HepG2 (cell line): ENCODE measurements around the gene SLC35B2. TPM values are rescaled to one million over a fixed set of nuclear protein-coding genes. Genes with fewer than 3 reads are reported as not detected.

ENCODE experiments used
- NCOA1 ChIP-seq: sonication (generic); formaldehyde crosslinking; IDR thresholded peaks from 2 replicates; pipeline ENCODE4 v1.9.0; 2021; ENCODE audit warnings: missing genetic modification reagents
- NFKBIZ ChIP-seq: IDR thresholded peaks from 2 replicates; pipeline ENCODE4 v1.6.1; 2018; ENCODE audit warnings: missing genetic modification reagents, missing compliant biosample characterization
- PAX8 ChIP-seq: sonication (generic); formaldehyde crosslinking; IDR thresholded peaks from 2 replicates; pipeline ENCODE4 v1.8.0; 2022; ENCODE audit warnings: mild to moderate bottlenecking, missing genetic modification reagents, borderline replicate concordance
- SATB2 ChIP-seq: sonication (generic); formaldehyde crosslinking; IDR thresholded peaks from 2 replicates; pipeline ENCODE4 v1.5.0; 2020; ENCODE audit warnings: missing genetic modification reagents
- SP1 ChIP-seq, 2 experiments: fragments of 450-650 bp in 1 of 2; sonication (generic) in 1 of 2; formaldehyde crosslinking in 1 of 2; IDR thresholded peaks; 2 replicates each; pipeline versions ENCODE4 v1.4.0 to v1.6.1; 2016 to 2020; ENCODE audit warnings: missing genetic modification reagents in 1 of 2
- SYNCRIP ChIP-seq: fragments of 200-400 bp; formaldehyde crosslinking; IDR thresholded peaks from 2 replicates; pipeline ENCODE4 v1.6.1; 2018; ENCODE audit warnings: mild to moderate bottlenecking, low read depth, low read length; ENCODE audit not compliant: insufficient read depth
- TBL1XR1 ChIP-seq: fragments of 150-350 bp; IDR thresholded peaks from 2 replicates; pipeline ENCODE4 v1.6.1; 2014; ENCODE audit warnings: borderline replicate concordance, low read length; ENCODE audit not compliant: partially characterized antibody
- ZC3H4 ChIP-seq: sonication (generic); formaldehyde crosslinking; IDR thresholded peaks from 2 replicates; pipeline ENCODE4 v1.4.0; 2020; ENCODE audit warnings: missing genetic modification reagents, borderline replicate concordance
- ZNF205 ChIP-seq: IDR thresholded peaks from 2 replicates; pipeline ENCODE4 v1.6.1; 2018; ENCODE audit warnings: missing biosample characterization, missing genetic modification reagents
- ZNF230 ChIP-seq: sonication (generic); formaldehyde crosslinking; IDR thresholded peaks from 2 replicates; pipeline ENCODE4 v1.4.0; 2020; ENCODE audit warnings: mild to moderate bottlenecking, missing genetic modification reagents
- ZNF337 ChIP-seq: sonication (generic); formaldehyde crosslinking; IDR thresholded peaks from 2 replicates; pipeline ENCODE4 v1.5.1; 2020; ENCODE audit warnings: missing genetic modification reagents, low read depth, mild to moderate bottlenecking, borderline replicate concordance
- ZNF44 ChIP-seq: sonication (generic); formaldehyde crosslinking; IDR thresholded peaks from 2 replicates; pipeline ENCODE4 v1.5.1; 2020; ENCODE audit warnings: mild to moderate bottlenecking, missing genetic modification reagents
- ZNF816 ChIP-seq: sonication (generic); formaldehyde crosslinking; IDR thresholded peaks from 2 replicates; pipeline ENCODE4 v1.8.0; 2022; ENCODE audit warnings: missing genetic modification reagents, mild to moderate bottlenecking, borderline replicate concordance
- ZNF850 ChIP-seq: sonication (generic); formaldehyde crosslinking; conservative IDR thresholded peaks from 2 replicates; pipeline ENCODE4 v1.9.0; 2021; ENCODE audit warnings: mild to moderate bottlenecking, missing genetic modification reagents
- ZSCAN30 ChIP-seq: sonication (generic); formaldehyde crosslinking; IDR thresholded peaks from 2 replicates; pipeline ENCODE4 v1.5.0; 2020; ENCODE audit warnings: mild to moderate bottlenecking, missing genetic modification reagents
- polyA plus RNA-seq, 8 experiments: library from polyadenylated mRNA; depleted of rRNA in 3 of 8; stranded (reverse) in 7 of 8; unstranded in 1 of 8; fragments of >200 nt; fragmentation: Illumina TruSeq in 4 of 8; extraction: Trizol in 4 of 8; gene quantifications; 2 replicates each; pipeline versions ENCODE4 v1.2.1 to v1.2.3, GENCODE V29; 2011 to 2016; ENCODE audit warnings: low read depth in 4 of 8, missing spikeins in 1 of 8, mixed read lengths in 1 of 8; ENCODE audit not compliant: insufficient read depth in 1 of 8
- total RNA-seq, 5 experiments: library from RNA; depleted of rRNA; stranded (reverse); fragments of >200 nt; fragmentation: Illumina TruSeq; extraction: Trizol; gene quantifications; 2 replicates each; pipeline ENCODE4 v1.2.3, GENCODE V29; 2016; ENCODE audit warnings: low read depth in 1 of 5
- TF ChIP-seq, protein P1 (sequence below), 2 experiments: IDR thresholded peaks; 2 replicates each; pipeline ENCODE4 v1.6.1; 2011 to 2012; ENCODE audit warnings: low read length in 2 of 2, borderline replicate concordance in 1 of 2, low read depth in 1 of 2, mild to moderate bottlenecking in 1 of 2, moderate library complexity in 1 of 2
- TF ChIP-seq, protein P2 (sequence below): sonication (generic); formaldehyde crosslinking; IDR thresholded peaks from 2 replicates; pipeline ENCODE4 v1.9.0; 2021; ENCODE audit warnings: mild to moderate bottlenecking, missing genetic modification reagents
- TF ChIP-seq, protein P3 (sequence below), 2 experiments: fragments of 450-650 bp in 1 of 2; sonication (generic) in 1 of 2; formaldehyde crosslinking; IDR thresholded peaks; 2 replicates each; pipeline versions ENCODE4 v1.5.0 to v1.8.0; 2020 to 2022; ENCODE audit warnings: mild to moderate bottlenecking in 1 of 2, missing genetic modification reagents in 1 of 2

Gene SLC35B2
- total and polyA plus RNA-seq, 2 of the 13 experiments (the other 11 are each of a cell fraction or from before 2014, with no cell fraction given) = 61.1 to 148 TPM

- TF ChIP-seq ZNF205 (CRISPR knock-in tag) = peak; percentile 45; the same call in 1 of the 2 replicates
- TF ChIP-seq, protein P1, sequence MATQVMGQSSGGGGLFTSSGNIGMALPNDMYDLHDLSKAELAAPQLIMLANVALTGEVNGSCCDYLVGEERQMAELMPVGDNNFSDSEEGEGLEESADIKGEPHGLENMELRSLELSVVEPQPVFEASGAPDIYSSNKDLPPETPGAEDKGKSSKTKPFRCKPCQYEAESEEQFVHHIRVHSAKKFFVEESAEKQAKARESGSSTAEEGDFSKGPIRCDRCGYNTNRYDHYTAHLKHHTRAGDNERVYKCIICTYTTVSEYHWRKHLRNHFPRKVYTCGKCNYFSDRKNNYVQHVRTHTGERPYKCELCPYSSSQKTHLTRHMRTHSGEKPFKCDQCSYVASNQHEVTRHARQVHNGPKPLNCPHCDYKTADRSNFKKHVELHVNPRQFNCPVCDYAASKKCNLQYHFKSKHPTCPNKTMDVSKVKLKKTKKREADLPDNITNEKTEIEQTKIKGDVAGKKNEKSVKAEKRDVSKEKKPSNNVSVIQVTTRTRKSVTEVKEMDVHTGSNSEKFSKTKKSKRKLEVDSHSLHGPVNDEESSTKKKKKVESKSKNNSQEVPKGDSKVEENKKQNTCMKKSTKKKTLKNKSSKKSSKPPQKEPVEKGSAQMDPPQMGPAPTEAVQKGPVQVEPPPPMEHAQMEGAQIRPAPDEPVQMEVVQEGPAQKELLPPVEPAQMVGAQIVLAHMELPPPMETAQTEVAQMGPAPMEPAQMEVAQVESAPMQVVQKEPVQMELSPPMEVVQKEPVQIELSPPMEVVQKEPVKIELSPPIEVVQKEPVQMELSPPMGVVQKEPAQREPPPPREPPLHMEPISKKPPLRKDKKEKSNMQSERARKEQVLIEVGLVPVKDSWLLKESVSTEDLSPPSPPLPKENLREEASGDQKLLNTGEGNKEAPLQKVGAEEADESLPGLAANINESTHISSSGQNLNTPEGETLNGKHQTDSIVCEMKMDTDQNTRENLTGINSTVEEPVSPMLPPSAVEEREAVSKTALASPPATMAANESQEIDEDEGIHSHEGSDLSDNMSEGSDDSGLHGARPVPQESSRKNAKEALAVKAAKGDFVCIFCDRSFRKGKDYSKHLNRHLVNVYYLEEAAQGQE (IDR thresholded peaks at IDR 0.05; ENCODE audit: borderline replicate concordance in 1 of 2, low read depth in 1 of 2, low read length in 2 of 2) = peak in 1 of 2 experiments; percentile 87; a peak in 2 of 4 replicates
- peak; percentile 62 for TF ChIP-seq SATB2 (CRISPR knock-in tag)
- TF ChIP-seq ZNF230 (CRISPR knock-in tag) = 0 out of 2 replicates have a peak, but pooled peaks have one; percentile 59
- TF ChIP-seq SYNCRIP = no peak
- TF ChIP-seq, protein P2, sequence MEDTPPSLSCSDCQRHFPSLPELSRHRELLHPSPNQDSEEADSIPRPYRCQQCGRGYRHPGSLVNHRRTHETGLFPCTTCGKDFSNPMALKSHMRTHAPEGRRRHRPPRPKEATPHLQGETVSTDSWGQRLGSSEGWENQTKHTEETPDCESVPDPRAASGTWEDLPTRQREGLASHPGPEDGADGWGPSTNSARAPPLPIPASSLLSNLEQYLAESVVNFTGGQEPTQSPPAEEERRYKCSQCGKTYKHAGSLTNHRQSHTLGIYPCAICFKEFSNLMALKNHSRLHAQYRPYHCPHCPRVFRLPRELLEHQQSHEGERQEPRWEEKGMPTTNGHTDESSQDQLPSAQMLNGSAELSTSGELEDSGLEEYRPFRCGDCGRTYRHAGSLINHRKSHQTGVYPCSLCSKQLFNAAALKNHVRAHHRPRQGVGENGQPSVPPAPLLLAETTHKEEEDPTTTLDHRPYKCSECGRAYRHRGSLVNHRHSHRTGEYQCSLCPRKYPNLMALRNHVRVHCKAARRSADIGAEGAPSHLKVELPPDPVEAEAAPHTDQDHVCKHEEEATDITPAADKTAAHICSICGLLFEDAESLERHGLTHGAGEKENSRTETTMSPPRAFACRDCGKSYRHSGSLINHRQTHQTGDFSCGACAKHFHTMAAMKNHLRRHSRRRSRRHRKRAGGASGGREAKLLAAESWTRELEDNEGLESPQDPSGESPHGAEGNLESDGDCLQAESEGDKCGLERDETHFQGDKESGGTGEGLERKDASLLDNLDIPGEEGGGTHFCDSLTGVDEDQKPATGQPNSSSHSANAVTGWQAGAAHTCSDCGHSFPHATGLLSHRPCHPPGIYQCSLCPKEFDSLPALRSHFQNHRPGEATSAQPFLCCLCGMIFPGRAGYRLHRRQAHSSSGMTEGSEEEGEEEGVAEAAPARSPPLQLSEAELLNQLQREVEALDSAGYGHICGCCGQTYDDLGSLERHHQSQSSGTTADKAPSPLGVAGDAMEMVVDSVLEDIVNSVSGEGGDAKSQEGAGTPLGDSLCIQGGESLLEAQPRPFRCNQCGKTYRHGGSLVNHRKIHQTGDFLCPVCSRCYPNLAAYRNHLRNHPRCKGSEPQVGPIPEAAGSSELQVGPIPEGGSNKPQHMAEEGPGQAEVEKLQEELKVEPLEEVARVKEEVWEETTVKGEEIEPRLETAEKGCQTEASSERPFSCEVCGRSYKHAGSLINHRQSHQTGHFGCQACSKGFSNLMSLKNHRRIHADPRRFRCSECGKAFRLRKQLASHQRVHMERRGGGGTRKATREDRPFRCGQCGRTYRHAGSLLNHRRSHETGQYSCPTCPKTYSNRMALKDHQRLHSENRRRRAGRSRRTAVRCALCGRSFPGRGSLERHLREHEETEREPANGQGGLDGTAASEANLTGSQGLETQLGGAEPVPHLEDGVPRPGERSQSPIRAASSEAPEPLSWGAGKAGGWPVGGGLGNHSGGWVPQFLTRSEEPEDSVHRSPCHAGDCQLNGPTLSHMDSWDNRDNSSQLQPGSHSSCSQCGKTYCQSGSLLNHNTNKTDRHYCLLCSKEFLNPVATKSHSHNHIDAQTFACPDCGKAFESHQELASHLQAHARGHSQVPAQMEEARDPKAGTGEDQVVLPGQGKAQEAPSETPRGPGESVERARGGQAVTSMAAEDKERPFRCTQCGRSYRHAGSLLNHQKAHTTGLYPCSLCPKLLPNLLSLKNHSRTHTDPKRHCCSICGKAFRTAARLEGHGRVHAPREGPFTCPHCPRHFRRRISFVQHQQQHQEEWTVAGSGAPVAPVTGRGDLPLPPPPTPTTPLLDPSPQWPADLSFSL (CRISPR knock-in tag) = 0 out of 2 replicates have a peak, but pooled peaks have one; percentile 8
- TF ChIP-seq ZC3H4 (CRISPR knock-in tag) = no peak
- TF ChIP-seq ZNF337 (CRISPR knock-in tag) = no peak
- TF ChIP-seq ZSCAN30 (CRISPR knock-in tag) = no peak; the same call in 1 of the 2 replicates
- no peak for TF ChIP-seq SP1 (IDR thresholded peaks at IDR 0.05)
- TF ChIP-seq SP1 (CRISPR knock-in tag; IDR thresholded peaks at IDR 0.05) = peak; percentile 92
- TF ChIP-seq, protein P3, sequence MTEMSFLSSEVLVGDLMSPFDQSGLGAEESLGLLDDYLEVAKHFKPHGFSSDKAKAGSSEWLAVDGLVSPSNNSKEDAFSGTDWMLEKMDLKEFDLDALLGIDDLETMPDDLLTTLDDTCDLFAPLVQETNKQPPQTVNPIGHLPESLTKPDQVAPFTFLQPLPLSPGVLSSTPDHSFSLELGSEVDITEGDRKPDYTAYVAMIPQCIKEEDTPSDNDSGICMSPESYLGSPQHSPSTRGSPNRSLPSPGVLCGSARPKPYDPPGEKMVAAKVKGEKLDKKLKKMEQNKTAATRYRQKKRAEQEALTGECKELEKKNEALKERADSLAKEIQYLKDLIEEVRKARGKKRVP (CRISPR knock-in tag; IDR thresholded peaks at IDR 0.05) = no peak
- no peak for TF ChIP-seq ZNF816
- peak; percentile 75 for TF ChIP-seq NFKBIZ (CRISPR knock-in tag)
- no peak for TF ChIP-seq ZNF850 (CRISPR knock-in tag)
- 0 out of 2 replicates have a peak, but pooled peaks have one; percentile 20 for TF ChIP-seq ZNF44 (CRISPR knock-in tag)
- TF ChIP-seq PAX8 (CRISPR knock-in tag) = 0 out of 2 replicates have a peak, but pooled peaks have one; percentile 28
- no peak for TF ChIP-seq NCOA1
- peak; percentile 72 for TF ChIP-seq TBL1XR1
These were observed 10.5 kb downstream of the SLC35B2 start, which contains the start of gene HSP90AB1 (continued) for GRCh38 chr6:44246663-44247337.
